GM20431 (cell line): ENCODE results near the gene MRPS27.

Experiments used
- in situ Hi-C: fragments of 300-500 bp; cut with MseI, MboI; formaldehyde crosslinking; loops from one replicate; pipeline ENCODE4 v1.15.0; 2020; ENCODE audit warnings: low sequenced_read_pairs; ENCODE audit not compliant: unreplicated experiment

MRPS27 gene

GRCh38 chr5:72294473-72294872, 25.6 kb downstream of the MRPS27 start:
- in situ Hi-C loops: no loop called here

GRCh38 chr5:72293495-72294055, 26.5 kb downstream of the MRPS27 start:
- in situ Hi-C loops: no loop called here

GRCh38 chr5:72292411-72292810, 27.6 kb downstream of the MRPS27 start:
- in situ Hi-C loops: no loop called here

GRCh38 chr5:72291601-72292000, 28.4 kb downstream of the MRPS27 start:
- in situ Hi-C loops: no loop called here

- in situ Hi-C loops: no loop called here
These were observed 29.5 kb downstream of the MRPS27 start for GRCh38 chr5:72290356-72291133.

- in situ Hi-C loops: no loop called here
These were observed 31.1 kb downstream of the MRPS27 start for GRCh38 chr5:72288924-72289323.

- in situ Hi-C loops: no loop called here
These were observed 33.2 kb downstream of the MRPS27 start for GRCh38 chr5:72286798-72287197.

- in situ Hi-C loops: no loop called here
These were observed 34.6 kb downstream of the MRPS27 start for GRCh38 chr5:72285424-72285821.

GRCh38 chr5:72284559-72285423, 35.2 kb downstream of the MRPS27 start:
- in situ Hi-C loops: no loop called here

GRCh38 chr5:72283358-72283757, 36.7 kb downstream of the MRPS27 start:
- in situ Hi-C loops: no loop called here

GRCh38 chr5:72282878-72283277, 37.2 kb downstream of the MRPS27 start:
- in situ Hi-C loops: no loop called here

- in situ Hi-C loops: no loop called here
These were observed 38.1 kb downstream of the MRPS27 start for GRCh38 chr5:72281764-72282499.

GRCh38 chr5:72281430-72281763, 38.6 kb downstream of the MRPS27 start:
- in situ Hi-C loops: no loop called here

- in situ Hi-C loops: no loop called here
These were observed 39.4 kb downstream of the MRPS27 start for GRCh38 chr5:72280581-72281069.

- in situ Hi-C loops: no loop called here
These were observed 43.8 kb downstream of the MRPS27 start for GRCh38 chr5:72276219-72276752.

- in situ Hi-C loops: no loop called here
These were observed 46.5 kb downstream of the MRPS27 start for GRCh38 chr5:72273547-72273946.

GRCh38 chr5:72272398-72272797, 47.6 kb downstream of the MRPS27 start:
- in situ Hi-C loops: no loop called here

- in situ Hi-C loops: no loop called here
These were observed 48.3 kb downstream of the MRPS27 start for GRCh38 chr5:72271702-72272101.

- in situ Hi-C loops: no loop called here
These were observed 50.0 kb downstream of the MRPS27 start for GRCh38 chr5:72270037-72270436.

GRCh38 chr5:72269411-72269780, 50.6 kb downstream of the MRPS27 start:
- in situ Hi-C loops: no loop called here
